ENCODE data around the gene TTLL11. TPM values are rescaled to one million over a fixed set of nuclear protein-coding genes. Genes with fewer than 3 reads are reported as not detected.
A peak's percentile ranks its signal among the peaks of the same experiment; 100 is the strongest.

The TTLL11 gene
- total RNA-seq, 6 donors from 2014 or later, result 6.8 to 18.9 (median 12.9) TPM

DNA sequence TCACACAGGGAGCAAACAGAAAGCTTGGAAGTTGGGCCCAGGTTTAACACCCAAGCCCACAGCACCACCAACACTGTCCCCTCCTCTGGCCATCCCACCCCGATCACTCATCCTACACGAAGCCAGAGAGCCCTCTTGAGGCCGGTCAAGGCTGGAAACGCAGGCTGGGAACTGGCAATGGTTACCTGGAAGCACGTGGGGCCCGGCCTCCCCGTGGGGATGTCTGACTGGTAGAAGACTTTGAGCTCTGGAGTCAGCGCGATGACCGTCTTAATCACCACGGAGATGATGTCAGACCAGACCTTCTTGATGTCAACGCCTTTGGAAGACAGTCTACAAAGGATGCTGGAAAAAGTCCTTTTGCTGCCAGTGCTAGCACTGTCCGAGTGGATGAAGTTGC lies 104.1 kb downstream of the TTLL11 start:
- DNase-seq (no peak), ATAC-seq (ENCODE audit: low FRiP score in 2 of 2) (no peak)
- 83 to 86% methylated on average over 13 of the region's 13 CpGs for WGBS, 2 donors
- H3K27ac ChIP-seq, result no peak overlapping the region
- H3K4me1 ChIP-seq, result peaks cover 0 to 5% (median 0%) of the 10 kb centered on the region in 4 donors
- H3K4me3 ChIP-seq, result no peak overlapping the region
- no peaks in the 10 kb centered on the region for H3K27me3 ChIP-seq
- no peaks in the 10 kb centered on the region for H3K9me3 ChIP-seq
- peaks cover 0 to 5% (median 0%) of the 10 kb centered on the region in 4 donors for H3K36me3 ChIP-seq
- TF ChIP-seq EP300 (IDR thresholded peaks at IDR 0.05) (no peak), POLR2AphosphoS5 (IDR thresholded peaks at IDR 0.05) (no peak), POLR2A (IDR thresholded peaks at IDR 0.05) (no peak)
- TF ChIP-seq, protein P1, sequence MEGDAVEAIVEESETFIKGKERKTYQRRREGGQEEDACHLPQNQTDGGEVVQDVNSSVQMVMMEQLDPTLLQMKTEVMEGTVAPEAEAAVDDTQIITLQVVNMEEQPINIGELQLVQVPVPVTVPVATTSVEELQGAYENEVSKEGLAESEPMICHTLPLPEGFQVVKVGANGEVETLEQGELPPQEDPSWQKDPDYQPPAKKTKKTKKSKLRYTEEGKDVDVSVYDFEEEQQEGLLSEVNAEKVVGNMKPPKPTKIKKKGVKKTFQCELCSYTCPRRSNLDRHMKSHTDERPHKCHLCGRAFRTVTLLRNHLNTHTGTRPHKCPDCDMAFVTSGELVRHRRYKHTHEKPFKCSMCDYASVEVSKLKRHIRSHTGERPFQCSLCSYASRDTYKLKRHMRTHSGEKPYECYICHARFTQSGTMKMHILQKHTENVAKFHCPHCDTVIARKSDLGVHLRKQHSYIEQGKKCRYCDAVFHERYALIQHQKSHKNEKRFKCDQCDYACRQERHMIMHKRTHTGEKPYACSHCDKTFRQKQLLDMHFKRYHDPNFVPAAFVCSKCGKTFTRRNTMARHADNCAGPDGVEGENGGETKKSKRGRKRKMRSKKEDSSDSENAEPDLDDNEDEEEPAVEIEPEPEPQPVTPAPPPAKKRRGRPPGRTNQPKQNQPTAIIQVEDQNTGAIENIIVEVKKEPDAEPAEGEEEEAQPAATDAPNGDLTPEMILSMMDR (IDR thresholded peaks at IDR 0.05), result no peak

DNA sequence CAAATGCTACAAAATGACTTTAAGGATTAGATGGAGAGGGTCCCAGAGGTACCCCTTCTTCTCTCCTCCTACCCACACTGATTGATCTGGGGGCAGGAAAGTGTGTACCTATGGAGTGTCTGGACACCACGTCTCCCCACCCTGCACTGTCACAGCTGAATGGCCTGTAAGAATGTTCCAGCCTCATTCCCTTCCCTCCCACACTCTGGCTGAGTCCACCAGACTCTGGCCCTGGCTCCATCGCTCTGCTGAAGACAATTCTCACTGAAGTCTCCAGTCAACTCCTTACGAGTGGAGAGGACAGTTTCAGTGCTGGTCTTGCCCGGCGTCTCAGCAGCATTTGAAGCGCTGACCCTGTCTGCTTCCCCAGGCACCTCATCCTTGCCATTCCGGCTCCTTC lies 105.8 kb downstream of the TTLL11 start:
- TF ChIP-seq POLR2A (IDR thresholded peaks at IDR 0.05) (no peak), POLR2AphosphoS5 (IDR thresholded peaks at IDR 0.05) (no peak), EP300 (IDR thresholded peaks at IDR 0.05) (no peak)
- TF ChIP-seq, protein P1 (IDR thresholded peaks at IDR 0.05), result no peak
- no peak for ATAC-seq (ENCODE audit: low FRiP score in 2 of 2)
- Histone ChIP-seq H3K36me3 (peaks cover 0 to 5% (median 0%) of the 10 kb centered on the region in 4 donors), H3K4me1 (peaks cover 0 to 5% (median 0%) of the 10 kb centered on the region in 4 donors), H3K27me3 (no peaks in the 10 kb centered on the region), H3K4me3 (no peak overlapping the region), H3K27ac (no peak overlapping the region), H3K9me3 (no peaks in the 10 kb centered on the region)
- 85 to 96% methylated on average over 7 of the region's 7 CpGs for WGBS, 2 donors
- DNase-seq, result no peak

DNA sequence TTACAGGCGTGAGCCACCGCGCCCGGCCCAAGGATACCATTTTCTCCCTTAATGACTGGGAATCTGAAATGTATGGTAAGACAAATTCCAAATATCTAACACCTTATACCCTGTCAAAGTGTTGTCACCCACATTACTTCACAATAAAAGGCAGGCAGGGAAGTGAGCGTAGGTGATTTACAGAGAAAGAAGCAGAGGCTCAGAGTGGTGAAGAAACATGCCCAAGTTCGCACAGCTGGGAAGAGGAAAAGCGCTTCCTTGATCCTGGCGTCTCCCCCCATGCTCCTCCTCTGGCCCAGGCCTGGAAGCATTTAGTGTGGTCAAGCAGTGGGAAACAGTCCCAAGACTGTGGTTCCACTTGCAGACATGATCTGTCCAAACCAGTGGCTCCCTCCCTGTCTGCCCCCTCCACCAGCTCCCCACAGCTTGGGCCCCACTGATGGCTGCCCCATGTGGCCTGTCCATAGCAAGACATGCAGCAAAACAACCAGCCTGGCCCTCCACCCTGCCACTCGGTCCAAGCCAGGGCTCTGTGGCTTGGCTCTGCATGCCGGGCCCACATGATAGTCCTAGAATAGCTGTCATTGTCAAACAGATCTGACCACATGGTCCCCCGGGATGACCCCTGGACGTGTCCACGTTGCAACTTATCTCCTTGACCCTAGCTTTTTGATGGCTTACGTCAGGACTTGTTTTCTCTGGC lies 107.2 kb downstream of the TTLL11 start:
- no peak overlapping the region for H3K4me3 ChIP-seq
- TF ChIP-seq POLR2A (IDR thresholded peaks at IDR 0.05), result no peak
- no peak for TF ChIP-seq EP300 (IDR thresholded peaks at IDR 0.05)
- TF ChIP-seq, protein P1 (IDR thresholded peaks at IDR 0.05), result no peak
- no peak for TF ChIP-seq POLR2AphosphoS5 (IDR thresholded peaks at IDR 0.05)
- no peaks in the 10 kb centered on the region for H3K9me3 ChIP-seq
- H3K36me3 ChIP-seq, result peaks cover 0 to 5% (median 0%) of the 10 kb centered on the region in 4 donors
- H3K27ac ChIP-seq, result peak overlapping the region in 1 of 4 donors; percentile 16
- H3K4me1 ChIP-seq, result peaks cover 0 to 5% (median 0%) of the 10 kb centered on the region in 4 donors
- WGBS, 2 donors, result 84 to 90% methylated on average over 14 of the region's 14 CpGs
- H3K27me3 ChIP-seq, result no peaks in the 10 kb centered on the region
- DNase-seq (peak in 1 of 2 donors; percentile 54), ATAC-seq (ENCODE audit: low FRiP score in 2 of 2) (peak in 1 of 2 donors; percentile 57)

DNA sequence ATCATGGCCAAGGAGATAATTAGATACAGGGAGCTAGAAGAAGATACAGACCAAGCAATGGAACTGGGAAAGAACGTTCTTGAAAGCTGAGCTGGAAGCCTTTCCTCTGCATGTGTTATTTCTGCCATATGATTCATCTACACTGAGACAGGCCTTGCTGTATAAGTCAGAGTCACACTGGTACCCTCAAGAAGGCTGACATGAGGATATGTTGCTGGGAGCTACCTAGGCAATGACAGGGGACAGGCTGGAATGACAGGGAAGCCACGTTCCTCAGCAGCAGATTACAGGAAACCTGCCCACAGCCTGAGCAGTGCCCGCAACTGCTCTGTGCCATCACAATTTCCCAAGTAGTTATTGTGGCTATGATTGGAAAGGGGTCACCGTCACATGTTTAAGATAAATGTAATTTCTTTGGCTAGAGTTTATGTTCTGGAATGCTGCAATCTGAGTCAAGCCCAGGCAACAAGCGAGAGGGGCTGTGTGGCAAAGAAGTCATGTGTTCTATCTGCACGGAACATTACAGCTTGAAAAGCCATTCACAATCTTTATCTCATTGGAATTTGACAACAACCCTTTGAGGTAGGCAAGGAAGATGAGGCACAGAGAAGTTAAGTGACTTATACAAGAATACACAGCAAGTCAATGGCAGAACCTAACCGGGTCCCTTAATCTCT lies 108.2 kb downstream of the TTLL11 start:
- Histone ChIP-seq H3K27ac (peak overlapping the region in 1 of 4 donors; percentile 14), H3K27me3 (no peaks in the 10 kb centered on the region), H3K4me1 (no peaks in the 10 kb centered on the region), H3K9me3 (no peaks in the 10 kb centered on the region), H3K4me3 (no peak overlapping the region), H3K36me3 (peaks cover 0 to 5% (median 0%) of the 10 kb centered on the region in 4 donors)
- TF ChIP-seq POLR2AphosphoS5 (IDR thresholded peaks at IDR 0.05), result no peak
- TF ChIP-seq, protein P1 (IDR thresholded peaks at IDR 0.05), result no peak
- no peak for TF ChIP-seq EP300 (IDR thresholded peaks at IDR 0.05)
- WGBS, 2 donors, result 67 to 86% methylated on average over 7 of the region's 7 CpGs
- DNase-seq, result no peak
- ATAC-seq (ENCODE audit: low FRiP score in 2 of 2), result no peak

All from upper lobe of left lung (tissue), 6 donors.